NCI-H1417 (cell line): ENCODE results near the gene C8G.

Experiments used
- DNase-seq, 3 experiments: peaks; one replicate each; lab custom pipeline; 2025; lab: John Stamatoyannopoulos, UW

Gene C8G

DNA sequence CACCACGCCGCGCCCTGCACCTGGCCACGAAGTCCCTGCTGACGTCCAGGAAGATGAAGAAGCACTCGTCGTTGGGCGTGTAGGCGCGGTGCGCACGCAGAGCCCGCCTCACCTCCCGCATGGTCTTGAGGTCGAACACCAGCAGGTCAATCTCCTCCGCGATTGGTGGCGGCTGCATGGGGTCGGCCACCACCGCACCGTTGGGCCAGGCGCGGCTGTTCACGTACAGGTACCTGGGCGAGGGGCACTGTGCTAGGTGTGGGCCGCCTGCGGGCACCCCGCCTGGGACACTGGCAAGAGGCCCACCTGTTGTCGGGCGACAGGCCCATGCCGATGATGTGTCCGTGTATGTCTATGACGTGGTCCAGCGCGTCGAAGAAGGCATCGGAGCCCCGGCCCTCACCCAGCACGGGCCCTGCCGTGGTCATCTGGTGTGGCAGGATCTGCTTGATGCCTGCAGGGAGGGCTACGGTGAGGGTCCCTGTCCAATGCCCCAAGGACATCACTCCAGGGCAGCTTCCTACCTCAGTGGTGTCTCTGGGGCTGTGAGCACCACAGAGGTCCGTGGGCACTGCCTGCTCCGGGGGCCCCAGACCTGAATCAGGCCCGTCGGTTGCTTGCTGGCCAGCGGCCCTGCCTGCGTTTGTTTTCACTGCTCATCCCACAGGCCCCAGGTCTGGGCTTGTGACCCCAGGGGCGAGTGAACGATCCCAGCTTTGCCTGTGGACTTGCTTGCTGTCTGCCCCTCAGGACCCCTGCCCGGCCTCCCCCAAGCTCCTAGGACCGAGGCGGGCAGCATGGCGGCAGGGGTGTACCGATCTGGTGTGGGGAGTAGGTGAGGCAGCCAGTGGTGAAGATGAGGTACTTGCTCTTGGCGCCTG lies 3.6 kb upstream of the C8G start:
- DNase-seq: no peak

GRCh38 chr9:136942112-136942880 lies 2.7 kb upstream of the C8G start:
- no peak for DNase-seq

DNA sequence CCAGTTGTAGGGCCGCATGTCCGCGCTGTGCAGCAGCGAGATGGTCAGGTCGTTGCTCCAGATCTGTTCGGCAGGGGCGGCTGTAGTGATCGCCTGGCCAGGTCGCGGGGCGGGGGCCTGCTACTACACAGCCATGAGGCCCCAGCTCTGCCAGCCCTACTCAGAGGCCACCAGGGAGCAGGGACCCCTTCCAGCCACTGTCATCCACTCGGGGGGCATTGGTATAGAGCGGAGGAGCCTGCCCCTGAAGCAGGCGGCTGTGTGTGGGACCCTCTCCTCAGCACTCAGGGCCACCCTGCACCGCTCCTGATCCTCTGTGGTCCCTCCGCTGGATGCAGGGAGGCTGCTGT lies 2.2 kb upstream of the C8G start:
- no peak for DNase-seq

GRCh38 chr9:136943291-136944211 lies 1.5 kb upstream of the C8G start:
- peak in 2 of 3 experiments; percentile 60 to 62 for DNase-seq

DNA sequence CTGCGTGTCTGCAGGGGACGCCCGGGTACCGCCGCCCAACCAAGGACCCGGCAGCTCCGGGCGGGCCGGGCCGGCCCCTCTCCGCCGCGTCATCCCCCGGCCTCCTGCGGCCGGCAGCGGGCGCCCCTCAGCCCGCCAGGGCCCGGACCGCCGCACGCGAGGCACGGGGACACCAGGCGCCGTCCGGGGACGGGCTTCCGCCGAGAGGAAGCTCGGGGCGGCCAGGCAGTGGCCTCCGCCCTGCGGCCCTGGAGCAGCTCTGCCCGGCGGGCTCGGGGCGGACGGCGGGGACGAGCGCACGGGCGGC lies 878 bp upstream of the C8G start:
- no peak for DNase-seq

- no peak for DNase-seq
Measured at GRCh38 chr9:136945333-136946227, 537 bp downstream of the C8G start.

GRCh38 chr9:136946228-136947027 lies 1.4 kb downstream of the C8G start:
- DNase-seq: no peak

- no peak for DNase-seq
Measured at GRCh38 chr9:136947028-136947891, 2.2 kb downstream of the C8G start.

GRCh38 chr9:136947955-136948510 lies 3.0 kb downstream of the C8G start:
- peak in 2 of 3 experiments; percentile 14 to 40 for DNase-seq

DNA sequence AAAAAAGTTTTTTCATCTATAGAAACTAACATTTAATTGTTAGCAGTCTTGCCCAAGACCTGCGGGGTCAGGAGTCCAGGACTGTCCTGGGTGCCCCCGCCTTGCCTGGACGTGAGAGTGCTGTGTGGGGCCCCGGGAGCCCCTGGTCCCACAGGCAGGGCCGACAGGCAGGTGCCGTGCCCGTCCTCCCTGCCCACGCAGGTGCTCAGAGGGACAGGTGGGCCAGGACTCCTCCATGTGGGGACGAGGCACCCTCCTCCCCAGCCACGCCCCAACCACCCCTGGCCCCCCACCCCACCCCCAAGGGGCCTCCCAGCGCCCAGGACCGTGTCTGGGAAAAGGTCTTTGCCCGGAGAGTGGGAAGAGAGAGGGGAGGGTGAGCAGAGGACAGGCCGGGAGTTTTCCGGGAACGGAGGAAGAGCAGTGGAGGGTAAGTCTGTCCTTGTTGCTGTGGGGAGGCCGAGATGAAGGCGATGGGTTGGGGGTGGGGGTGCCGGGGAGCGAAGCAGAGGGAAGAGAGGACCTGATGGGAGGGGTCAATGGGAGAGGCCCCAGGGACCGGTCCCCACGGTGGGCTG lies 4.3 kb downstream of the C8G start:
- DNase-seq: no peak

DNA sequence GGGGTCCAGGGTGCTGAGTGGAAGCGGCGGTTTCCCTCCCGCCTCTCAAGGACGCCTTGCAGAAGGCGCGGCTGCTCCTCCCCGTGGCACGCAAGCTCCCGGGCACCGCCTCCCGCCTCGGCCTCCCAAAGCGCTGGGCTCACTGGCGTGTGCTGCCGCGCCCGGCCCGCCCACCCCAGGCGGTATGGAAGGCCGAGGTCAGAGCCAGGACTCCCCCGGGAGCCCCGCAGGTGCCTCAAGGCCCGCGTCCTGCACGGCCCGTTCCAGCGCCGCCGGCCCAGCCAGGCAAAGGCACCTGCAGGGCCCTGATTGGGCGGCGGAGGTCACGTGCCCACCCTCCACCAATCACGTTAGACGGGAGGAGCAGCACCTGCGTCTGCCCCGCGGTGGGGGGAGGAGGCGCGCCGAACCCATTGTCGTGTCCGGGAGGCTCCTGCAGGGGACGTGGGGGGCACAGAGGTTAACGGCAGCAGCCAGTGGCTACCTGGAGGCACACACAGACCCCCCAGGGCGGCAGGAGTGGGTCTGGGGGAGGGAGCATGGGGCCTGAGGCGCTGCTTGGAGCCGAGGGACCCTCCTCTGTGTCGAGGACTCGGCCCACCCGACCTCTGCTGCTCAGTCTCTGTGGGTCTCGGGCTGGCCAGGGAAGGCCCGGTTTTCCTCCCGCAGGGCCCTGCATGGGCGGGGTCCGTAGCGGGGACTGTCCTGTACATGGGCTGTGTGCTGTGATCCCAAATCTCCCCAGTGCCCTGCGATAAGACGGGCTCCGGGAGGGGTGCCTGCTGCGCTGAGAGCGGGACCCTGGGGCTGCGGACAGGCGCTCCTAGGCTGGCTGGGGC lies 5.0 kb downstream of the C8G start:
- DNase-seq: peak; percentile 86 to 99 (median 99)

- DNase-seq: no peak
Measured at GRCh38 chr9:136950656-136951276, 5.7 kb downstream of the C8G start.

DNA sequence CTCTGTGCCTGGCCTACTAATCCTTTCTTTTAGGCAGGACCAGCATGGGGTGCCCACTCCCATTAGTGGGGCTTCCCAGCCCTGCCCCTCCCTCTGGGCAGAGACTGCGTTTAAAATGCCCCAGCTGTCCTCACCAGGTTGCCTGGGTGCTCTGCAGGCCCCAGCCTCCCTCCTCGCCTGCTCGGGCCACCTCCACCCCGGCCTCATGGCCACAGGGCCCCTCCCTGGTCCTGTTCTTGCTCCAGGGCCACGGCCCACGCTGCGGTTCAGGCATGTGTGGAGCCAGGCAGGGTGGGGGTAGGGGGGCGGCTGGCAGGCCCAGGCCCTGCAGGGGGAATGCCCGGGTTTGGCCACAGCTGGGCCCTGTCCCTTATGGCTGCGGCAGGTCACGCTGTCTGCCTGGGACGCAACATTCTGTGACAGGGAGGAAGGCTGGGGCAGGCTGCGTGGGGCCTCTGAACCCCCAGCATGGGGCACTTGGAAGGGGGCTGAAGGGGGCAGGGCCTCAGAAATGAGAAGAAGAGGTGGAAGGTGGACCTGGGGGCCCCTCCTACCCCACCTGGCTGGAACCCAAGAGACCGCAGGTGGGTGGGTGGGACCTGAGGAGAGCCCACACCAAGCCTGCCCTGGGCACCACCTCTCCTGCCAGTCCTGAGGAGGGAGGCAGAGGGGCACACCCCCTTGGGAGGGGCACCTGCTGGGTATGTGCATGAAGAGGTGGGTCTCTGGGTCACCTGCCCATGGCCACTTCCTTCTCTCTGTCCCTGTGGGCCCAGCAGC lies 6.7 kb downstream of the C8G start, which contains the start of gene LCN12:
Gene LCN12, plus strand, starts transcription at position 733 of the 780 bp plus-strand sequence. CDS start 55 bp downstream, outside the sequence.
- peak in 1 of 3 experiments; percentile 48 for DNase-seq

DNA sequence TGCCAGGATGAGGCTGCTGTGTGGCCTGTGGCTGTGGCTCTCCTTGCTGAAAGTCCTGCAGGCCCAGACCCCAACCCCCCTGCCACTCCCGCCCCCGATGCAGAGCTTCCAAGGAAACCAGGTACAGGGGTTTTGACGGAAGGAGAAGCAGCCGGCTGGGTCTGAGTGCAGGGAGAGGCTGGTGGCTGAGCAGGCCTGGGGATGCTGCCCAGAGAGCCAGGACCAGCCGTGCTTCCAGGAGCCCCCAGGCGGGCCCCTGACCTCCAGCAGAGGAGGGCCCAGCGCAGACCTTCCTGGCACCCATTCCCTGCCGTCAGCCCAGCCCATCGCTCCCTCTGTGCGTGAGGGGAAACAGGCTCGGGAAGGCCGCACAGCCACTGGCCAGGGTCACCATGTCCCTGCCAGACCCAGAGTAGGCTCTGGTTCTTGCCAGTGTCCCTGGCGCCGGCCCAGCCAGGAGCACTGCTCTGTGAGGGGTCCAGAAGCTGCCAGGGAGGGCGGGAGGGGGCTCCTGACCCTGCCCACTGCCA lies 7.3 kb downstream of the C8G start:
- peak in 2 of 3 experiments; percentile 20 to 48 for DNase-seq

DNA sequence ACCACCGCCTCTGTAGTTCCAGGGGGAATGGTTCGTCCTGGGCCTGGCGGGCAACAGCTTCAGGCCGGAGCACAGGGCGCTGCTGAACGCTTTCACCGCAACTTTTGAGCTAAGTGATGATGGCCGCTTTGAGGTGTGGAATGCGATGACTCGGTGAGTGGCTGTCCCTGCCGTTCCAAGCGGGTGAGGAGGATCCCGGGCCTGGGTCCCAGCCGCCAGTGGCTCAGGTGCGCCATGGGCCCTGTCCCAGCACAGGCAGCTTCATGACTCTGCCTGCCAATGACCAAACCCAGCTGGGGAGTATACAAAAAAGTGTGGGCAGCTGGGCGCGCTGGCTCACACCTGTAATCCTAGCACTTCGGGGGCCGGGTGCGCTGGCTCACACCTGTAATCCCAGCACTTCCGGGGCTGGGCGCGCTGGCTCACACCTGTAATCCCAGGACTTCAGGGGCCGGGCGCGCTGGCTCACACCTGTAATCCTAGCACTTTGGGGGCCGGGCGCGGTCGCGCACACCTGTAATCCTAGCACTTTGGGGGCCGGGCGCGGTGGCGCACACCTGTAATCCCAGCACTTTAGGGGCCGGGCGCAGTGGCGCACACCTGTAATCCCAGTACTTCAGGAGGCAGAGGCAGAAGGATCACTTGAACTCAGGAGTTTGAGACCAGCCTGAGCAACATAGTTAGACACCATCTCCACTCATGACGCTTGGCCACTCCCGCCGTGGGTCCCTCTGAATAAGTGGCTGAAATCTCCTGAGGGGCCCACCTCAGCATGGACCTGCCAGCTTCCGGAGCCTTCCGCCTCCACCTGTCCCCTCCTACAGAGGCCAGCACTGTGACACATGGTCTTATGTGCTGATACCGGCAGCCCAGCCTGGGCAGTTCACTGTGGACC lies 8.1 kb downstream of the C8G start:
- DNase-seq: no peak
